Stomach (tissue), 4 donors: ENCODE results near the gene ASMTL.

ENCODE experiments used
- CTCF ChIP-seq, 7 experiments: fragments of 450-650 bp in 4 of 7; fragments of 200-600 bp in 3 of 7; sonication (generic) in 3 of 7; IDR thresholded peaks; one replicate each; pipeline ENCODE4 v1.5.1; 2016 to 2019; ENCODE audit warnings: antibody characterized with exemption in 7 of 7, control low read depth in 2 of 7, mild to moderate bottlenecking in 1 of 7
- POLR2A ChIP-seq, 4 donors: fragments of 450-650 bp; IDR thresholded peaks; one replicate each; pipeline ENCODE4 v1.6.1; 2016; ENCODE audit warnings: antibody characterized with exemption in 4 of 4, control low read depth in 2 of 4, mild to moderate bottlenecking in 1 of 4, moderate library complexity in 1 of 4
- POLR2AphosphoS5 ChIP-seq, 3 donors: sonication (generic); formaldehyde crosslinking; IDR thresholded peaks; one replicate each; pipeline ENCODE4 v1.6.1; 2016; ENCODE audit warnings: antibody characterized with exemption in 3 of 3

DNA sequence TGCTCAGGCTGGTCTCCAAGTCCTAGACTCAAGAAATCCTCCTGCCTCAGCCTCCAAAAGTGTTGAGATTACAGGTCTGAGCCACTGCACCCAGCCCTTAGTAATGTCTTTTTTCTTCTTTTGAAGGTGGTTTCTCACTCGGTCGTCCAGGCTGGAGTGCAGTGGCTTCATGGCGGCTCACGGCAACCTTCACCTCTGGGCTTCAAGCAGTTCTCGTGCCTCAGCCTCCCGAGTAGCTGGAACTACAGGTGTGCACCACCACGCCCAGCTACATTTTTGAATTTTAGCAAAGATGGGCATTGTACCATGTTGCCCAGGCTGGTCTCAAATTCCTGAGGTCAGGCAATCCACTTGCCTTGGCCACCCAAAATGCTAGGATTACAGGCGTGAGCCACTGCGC lies 32.3 kb upstream of the ASMTL start:
- no peak for TF ChIP-seq POLR2A (IDR thresholded peaks at IDR 0.05)
- TF ChIP-seq CTCF (IDR thresholded peaks at IDR 0.05), result no peak
- TF ChIP-seq POLR2AphosphoS5 (IDR thresholded peaks at IDR 0.05), result no peak
